SJSA1 (cell line): ENCODE results near the gene MYO1D. TPM values are rescaled to one million over a fixed set of nuclear protein-coding genes. Genes with fewer than 3 reads are reported as not detected.

ENCODE experiments used
- DNase-seq, 2 experiments: peaks; one replicate each; pipeline ENCODE4 v3.0.0-alpha.2; 2015 to 2020; ENCODE audit warnings: low spot score in 2 of 2, low read depth in 1 of 2
- H3K27ac ChIP-seq: fragments of 250-450 bp; sonication (Bioruptor Pico); 2 replicates; pipeline ENCODE4 v1.5.1; 2020; ENCODE audit warnings: mild to moderate bottlenecking, moderate library complexity
- H3K27me3 ChIP-seq: fragments of 250-450 bp; sonication (Bioruptor Pico); replicated peaks from 2 replicates; pipeline ENCODE4 v1.5.1; 2020; ENCODE audit warnings: mild to moderate bottlenecking, moderate library complexity
- H3K36me3 ChIP-seq: fragments of 250-450 bp; sonication (Bioruptor Pico); 2 replicates; pipeline ENCODE4 v1.5.1; 2020; ENCODE audit warnings: mild to moderate bottlenecking
- H3K4me1 ChIP-seq: fragments of 250-450 bp; sonication (Bioruptor Pico); replicated peaks from 2 replicates; pipeline ENCODE4 v1.6.1; 2021; ENCODE audit warnings: mild to moderate bottlenecking
- H3K4me3 ChIP-seq: fragments of 250-450 bp; sonication (Bioruptor Pico); 2 replicates; pipeline ENCODE4 v1.5.1; 2020; ENCODE audit warnings: mild to moderate bottlenecking
- H3K9me3 ChIP-seq: fragments of 250-450 bp; sonication (Bioruptor Pico); replicated peaks from 2 replicates; pipeline ENCODE4 v1.5.1; 2020; ENCODE audit warnings: mild to moderate bottlenecking
- total RNA-seq: library from RNA; depleted of rRNA; stranded (reverse); fragments of >200 nt; shearing (Covaris generic); gene quantifications from 2 replicates; pipeline ENCODE4 v1.2.3, GENCODE V29; 2014

MYO1D gene
- total RNA-seq, 1 experiment from 2014 or later, result 1.1 TPM

DNA sequence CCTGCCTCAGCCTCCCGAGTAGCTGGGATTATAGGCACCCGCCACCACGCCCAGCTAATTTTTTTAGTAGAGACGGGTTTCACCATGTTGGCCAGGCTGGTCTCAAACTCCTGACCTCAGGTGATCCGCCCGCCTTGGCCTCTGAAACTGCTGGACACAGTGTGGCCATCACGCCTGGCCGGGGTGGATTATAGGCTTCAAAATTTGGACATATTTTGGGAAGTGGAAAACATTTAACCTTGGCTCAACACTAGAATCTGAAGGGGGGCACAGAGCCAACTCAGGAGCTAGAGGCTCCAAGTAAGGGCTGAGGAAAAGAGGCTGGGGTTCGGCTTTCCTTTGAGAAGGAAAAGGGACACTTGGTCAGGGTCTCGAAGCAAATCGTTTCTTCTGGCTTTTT lies 392.3 kb downstream of the MYO1D start:
- H3K27ac ChIP-seq, result no peak overlapping the region
- peaks cover 40% of the 10 kb centered on the region for H3K36me3 ChIP-seq
- no peaks in the 10 kb centered on the region for H3K9me3 ChIP-seq
- H3K4me1 ChIP-seq, result peaks cover 18% of the 10 kb centered on the region
- no peaks in the 10 kb centered on the region for H3K27me3 ChIP-seq
- no peak for DNase-seq
- no peak overlapping the region for H3K4me3 ChIP-seq

DNA sequence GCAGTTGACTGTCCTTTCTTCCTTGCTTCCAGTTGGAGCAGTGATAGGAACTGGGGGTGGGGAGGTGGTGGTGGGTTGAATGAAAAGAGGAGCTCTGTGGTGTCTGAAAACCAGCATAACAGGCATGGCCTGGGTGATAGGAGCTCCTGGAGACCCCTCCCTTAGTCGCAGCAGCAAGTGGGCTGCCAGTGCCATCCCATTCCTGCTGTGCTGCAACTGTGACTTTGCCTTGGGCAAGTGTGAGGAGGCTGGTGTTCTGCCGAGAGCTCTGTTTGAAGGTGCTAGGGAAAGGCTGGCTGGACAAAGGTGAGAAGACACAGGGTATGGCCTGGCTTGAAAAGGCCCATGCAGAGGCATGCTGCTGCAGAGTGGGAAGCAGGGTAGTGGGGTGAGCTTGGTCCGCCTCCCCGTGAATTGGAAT lies 392.9 kb downstream of the MYO1D start:
- Histone ChIP-seq H3K27me3 (no peaks in the 10 kb centered on the region), H3K4me1 (peaks cover 18% of the 10 kb centered on the region), H3K27ac (no peak overlapping the region), H3K4me3 (no peak overlapping the region), H3K36me3 (peaks cover 46% of the 10 kb centered on the region), H3K9me3 (no peaks in the 10 kb centered on the region)
- no peak for DNase-seq

DNA sequence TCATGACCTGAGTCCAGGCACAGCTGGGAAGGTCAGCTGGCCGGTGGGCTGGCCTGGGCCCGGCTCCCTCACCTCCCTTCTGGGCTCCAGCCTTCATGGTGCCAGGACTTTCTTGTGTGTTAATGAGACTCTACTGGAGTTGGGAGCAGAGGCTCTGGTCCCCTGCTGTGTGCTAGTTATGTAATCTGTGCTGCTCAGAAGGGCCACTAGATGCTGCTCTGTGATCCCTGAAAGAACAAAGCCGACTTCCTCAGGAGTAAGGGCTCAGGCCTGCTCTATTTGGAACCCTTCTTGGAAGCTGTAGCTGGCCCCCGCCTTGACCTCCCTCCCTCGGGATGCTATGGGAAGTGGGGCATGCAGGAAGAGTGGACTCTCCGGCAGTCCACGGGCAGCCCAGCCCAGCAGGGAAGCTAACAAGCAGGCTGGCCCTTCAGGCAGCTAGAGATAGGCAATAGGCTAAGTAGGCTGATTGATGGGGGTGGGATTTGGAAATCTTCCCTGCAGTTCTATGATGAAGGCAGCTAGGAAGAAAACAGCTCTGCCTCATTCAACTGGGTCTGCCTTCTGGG lies 393.4 kb downstream of the MYO1D start:
- Histone ChIP-seq H3K4me1 (peaks cover 18% of the 10 kb centered on the region), H3K4me3 (no peak overlapping the region), H3K27ac (no peak overlapping the region), H3K27me3 (no peaks in the 10 kb centered on the region), H3K9me3 (no peaks in the 10 kb centered on the region), H3K36me3 (peaks cover 48% of the 10 kb centered on the region)
- DNase-seq, result peak in 1 of 2 experiments; percentile 38

DNA sequence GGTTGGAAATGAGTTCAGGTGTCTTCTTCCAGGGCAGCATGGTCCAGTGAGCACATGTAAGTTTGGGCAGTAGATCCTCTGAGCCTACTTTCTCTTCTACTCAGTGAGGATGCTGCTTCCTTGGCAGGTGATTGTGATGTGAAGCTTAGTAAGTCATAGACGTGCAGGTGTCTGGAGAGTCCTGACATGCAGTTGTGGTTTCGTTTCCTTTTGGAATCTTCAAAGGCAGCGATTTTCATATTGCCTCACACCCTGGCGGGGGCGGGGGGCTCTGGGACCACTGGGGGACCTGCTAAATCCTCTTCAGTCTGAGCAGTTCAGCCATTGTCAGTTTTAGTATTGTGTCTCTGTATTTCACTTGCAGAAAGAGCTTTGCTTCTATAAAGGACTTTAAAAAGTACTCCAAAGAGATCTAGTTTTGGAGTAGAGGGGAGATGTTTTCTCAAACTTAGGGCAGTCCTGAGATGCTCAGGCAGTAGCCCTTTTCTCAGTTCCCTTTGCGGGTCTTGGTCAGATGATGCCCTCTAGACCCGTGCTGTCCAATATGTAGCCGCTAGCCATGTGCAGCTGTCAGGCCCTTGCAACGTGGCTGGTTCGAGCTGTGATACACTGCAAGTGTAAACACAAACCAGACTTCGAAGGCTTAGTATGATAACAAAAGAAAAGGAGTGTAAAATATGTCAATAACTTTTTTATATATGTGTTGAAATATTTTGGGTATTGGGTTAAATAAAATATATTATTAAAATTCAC lies 394.2 kb downstream of the MYO1D start:
- Histone ChIP-seq H3K9me3 (no peaks in the 10 kb centered on the region), H3K4me1 (peaks cover 13% of the 10 kb centered on the region), H3K27ac (no peak overlapping the region), H3K4me3 (no peak overlapping the region), H3K36me3 (peaks cover 49% of the 10 kb centered on the region), H3K27me3 (no peaks in the 10 kb centered on the region)
- no peak for DNase-seq

DNA sequence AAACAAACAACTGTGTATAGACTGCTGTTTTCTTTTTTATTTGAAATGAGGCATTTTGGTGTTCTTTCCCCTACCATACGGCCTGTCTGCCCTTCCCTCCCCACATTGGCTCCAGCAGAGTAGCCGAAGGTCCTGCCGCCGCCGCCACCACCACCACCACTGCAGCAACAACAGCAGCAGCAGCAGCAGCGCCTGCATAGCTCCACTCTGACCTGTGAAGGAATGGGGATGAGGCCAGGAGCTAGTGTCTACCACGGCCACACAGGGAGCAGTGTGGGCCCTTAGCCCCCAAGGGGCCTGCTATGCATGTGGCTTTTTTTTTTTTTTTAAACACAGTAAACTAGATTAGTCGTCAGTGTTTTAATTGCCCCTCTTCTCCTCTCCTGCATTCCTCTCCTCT lies 395.7 kb downstream of the MYO1D start:
- H3K4me3 ChIP-seq, result no peak overlapping the region
- H3K36me3 ChIP-seq, result peaks cover 62% of the 10 kb centered on the region
- H3K27ac ChIP-seq, result no peak overlapping the region
- H3K4me1 ChIP-seq, result peaks cover 3% of the 10 kb centered on the region
- H3K27me3 ChIP-seq, result no peaks in the 10 kb centered on the region
- H3K9me3 ChIP-seq, result no peaks in the 10 kb centered on the region
- no peak for DNase-seq

DNA sequence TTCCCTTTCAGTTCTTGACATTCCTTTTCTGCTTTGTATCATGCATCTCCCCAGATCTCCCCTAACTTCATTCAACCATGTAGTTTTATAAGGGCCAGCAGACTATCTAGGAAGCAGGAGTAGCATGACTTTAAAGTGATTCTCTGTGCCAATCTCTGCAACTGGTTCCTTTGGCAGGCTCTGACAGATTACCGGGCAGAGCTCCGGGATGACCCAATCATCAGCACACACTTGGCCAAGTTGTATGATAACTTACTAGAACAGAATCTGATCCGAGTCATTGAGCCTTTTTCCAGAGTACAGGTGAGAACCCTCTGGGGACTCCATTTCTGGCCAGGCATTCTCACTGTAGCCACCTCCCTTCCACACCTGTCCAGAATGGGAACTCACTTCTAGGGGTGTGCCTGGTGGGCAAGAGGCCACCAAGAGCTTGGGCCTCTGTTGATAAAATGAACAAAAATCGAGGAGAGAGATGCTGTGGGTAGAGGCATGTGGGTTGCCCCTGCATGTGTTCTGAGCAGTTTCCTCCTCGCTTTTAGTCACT lies 397.8 kb downstream of the MYO1D start:
- Histone ChIP-seq H3K27me3 (no peaks in the 10 kb centered on the region), H3K36me3 (peaks cover 82% of the 10 kb centered on the region), H3K4me1 (no peaks in the 10 kb centered on the region), H3K9me3 (no peaks in the 10 kb centered on the region), H3K27ac (no peak overlapping the region), H3K4me3 (no peak overlapping the region)
- no peak for DNase-seq

DNA sequence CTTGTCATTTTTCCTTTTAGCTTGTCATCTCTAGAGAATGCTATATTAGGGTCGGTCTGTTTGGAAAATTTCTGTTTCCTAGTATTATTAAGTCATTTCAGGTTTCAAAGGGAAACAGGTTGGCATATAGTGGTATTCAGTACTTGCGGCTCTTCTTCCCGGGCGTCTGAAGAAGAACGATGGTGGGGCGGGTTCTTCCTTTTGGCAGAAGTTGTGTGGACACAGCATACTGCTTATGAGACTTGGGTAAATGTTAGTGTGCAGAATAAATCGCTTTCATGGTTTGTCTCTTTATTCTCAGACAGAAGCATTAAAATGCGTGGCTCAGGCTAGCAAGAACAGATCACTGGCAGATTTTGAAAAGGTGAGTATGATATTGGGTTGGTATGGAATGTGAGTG lies 399.7 kb downstream of the MYO1D start:
- peaks cover 87% of the 10 kb centered on the region for H3K36me3 ChIP-seq
- no peaks in the 10 kb centered on the region for H3K27me3 ChIP-seq
- H3K4me1 ChIP-seq, result no peaks in the 10 kb centered on the region
- H3K4me3 ChIP-seq, result no peak overlapping the region
- H3K9me3 ChIP-seq, result no peaks in the 10 kb centered on the region
- H3K27ac ChIP-seq, result no peak overlapping the region
- DNase-seq, result no peak

DNA sequence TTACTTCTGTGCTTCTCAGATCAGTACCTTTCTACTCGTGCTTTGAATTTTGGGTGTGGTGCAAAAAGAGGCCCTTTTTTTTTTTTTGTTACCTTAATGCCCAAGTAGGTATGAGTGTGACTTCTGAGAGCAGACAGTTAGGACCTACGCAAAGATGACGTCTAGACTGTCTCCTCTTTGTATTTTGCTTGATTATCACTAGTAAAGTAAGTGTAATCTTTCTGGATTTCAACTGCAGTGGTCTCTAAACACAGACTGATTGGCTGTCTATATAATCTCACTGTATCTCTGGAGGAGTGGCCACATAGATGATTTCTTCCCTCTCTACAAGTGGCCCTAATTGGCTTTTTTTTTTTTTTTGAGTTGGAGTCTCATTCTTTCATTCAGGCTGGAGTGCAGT lies 401.7 kb downstream of the MYO1D start:
- H3K4me3 ChIP-seq, result no peak overlapping the region

DNA sequence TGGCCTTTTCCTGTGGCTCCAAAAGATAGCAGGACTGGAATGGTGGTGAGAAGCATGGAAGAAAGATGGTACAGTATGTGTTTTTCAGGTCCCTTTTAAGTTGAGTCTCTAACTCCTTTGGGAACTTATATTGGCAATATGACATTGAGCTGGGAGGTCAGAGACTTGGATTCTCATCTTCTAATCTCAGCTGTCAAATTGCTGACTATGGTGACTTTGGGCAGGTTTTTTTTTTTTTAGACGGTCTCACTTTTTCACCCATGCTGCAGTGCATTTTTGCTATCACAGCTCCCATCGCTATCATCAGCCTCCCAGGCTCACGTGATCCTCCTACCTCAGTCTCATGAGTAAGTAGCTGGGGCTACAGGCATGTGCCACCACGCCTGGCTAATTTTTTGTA lies 405.3 kb downstream of the MYO1D start:
- H3K36me3 ChIP-seq, result peaks cover 89% of the 10 kb centered on the region
- no peak for DNase-seq
- no peaks in the 10 kb centered on the region for H3K9me3 ChIP-seq
- no peak overlapping the region for H3K4me3 ChIP-seq
- no peaks in the 10 kb centered on the region for H3K27me3 ChIP-seq
- H3K27ac ChIP-seq, result no peak overlapping the region
- no peaks in the 10 kb centered on the region for H3K4me1 ChIP-seq

More for the DNA sequence above, 401.7 kb downstream of the MYO1D start:
- Histone ChIP-seq H3K36me3 (peaks cover 94% of the 10 kb centered on the region), H3K9me3 (no peaks in the 10 kb centered on the region), H3K4me1 (no peaks in the 10 kb centered on the region), H3K27ac (no peak overlapping the region), H3K27me3 (no peaks in the 10 kb centered on the region)
- no peak for DNase-seq

DNA sequence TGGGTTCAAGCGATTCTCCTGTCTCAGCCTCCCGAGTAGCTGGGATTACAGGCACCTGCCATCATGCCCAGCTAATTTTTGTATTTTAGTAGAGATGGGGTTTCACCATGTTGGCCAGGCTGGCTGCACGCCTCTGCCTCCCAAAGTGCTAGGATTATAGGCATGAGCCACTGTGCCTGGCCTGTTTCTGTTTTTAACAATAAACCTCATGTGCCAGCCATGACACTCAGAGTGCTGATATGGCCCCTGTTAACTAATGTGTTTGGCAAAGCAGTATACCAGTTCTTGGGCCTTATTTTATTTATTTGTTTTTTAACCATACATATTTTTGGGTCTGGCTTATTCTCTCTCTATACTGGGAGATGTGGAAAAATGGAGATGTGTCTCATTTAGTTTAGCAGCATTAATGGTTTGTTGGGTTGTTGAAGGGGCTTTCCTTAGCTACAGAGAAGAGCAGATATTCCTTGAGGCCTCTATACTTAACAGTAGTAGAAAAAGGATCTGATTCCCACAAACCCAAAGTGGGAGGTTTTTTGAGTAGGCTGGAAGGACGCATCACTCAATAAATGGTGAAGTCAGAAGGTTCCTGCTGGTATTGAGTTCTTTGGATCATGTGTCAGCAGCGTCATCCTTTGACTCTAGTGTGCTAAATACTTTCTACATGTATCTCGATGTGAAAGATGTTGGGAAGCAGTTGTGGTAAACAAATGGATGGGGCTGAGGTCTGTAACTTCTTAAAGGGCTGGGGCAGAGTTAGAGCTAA lies 406.3 kb downstream of the MYO1D start:
- no peak for DNase-seq
- Histone ChIP-seq H3K9me3 (no peaks in the 10 kb centered on the region), H3K4me3 (no peak overlapping the region), H3K36me3 (peaks cover 89% of the 10 kb centered on the region), H3K27me3 (no peaks in the 10 kb centered on the region), H3K27ac (no peak overlapping the region), H3K4me1 (no peaks in the 10 kb centered on the region)

DNA sequence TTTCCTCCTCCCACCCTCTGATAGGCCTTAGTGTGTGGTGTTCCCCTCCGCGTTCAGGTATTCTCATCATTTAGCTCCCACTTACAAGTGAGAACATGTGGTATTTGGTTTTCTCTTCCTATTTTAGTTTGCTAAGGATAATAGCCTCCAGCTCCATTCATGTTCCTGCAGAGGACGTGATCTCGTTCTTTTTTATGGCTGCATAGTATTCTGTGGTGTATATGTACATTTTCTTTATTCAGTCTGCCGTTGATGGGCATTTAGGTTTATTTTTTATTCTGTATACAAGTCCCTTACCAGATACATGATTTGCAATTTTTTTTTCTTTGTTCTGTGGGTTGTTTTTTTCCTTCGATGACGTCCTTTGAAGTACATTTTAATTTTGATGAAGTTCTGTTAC lies 409.0 kb downstream of the MYO1D start:
- peaks cover 89% of the 10 kb centered on the region for H3K36me3 ChIP-seq
- H3K4me1 ChIP-seq, result no peaks in the 10 kb centered on the region
- H3K4me3 ChIP-seq, result no peak overlapping the region
- H3K9me3 ChIP-seq, result no peaks in the 10 kb centered on the region
- no peaks in the 10 kb centered on the region for H3K27me3 ChIP-seq
- DNase-seq, result no peak
- no peak overlapping the region for H3K27ac ChIP-seq

DNA sequence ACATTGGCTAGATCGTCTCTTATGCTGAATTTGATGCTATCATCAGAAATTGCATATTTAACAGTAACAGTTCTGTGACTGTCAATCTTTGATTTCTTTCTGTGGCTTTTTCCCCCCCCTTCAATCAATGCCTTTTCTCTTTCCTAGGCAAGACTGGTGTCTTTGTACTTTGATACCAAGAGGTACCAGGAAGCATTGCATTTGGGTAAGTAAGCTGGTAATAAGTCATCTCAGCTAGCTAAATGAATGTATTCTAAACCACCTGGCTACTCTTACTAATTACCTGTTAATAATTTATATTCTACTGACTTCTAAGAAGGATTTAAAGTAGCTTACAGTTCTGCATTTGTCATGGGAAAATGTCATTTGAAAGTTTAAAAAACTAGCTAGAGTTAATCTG lies 412.6 kb downstream of the MYO1D start:
- no peak for DNase-seq
- no peaks in the 10 kb centered on the region for H3K4me1 ChIP-seq
- H3K27me3 ChIP-seq, result no peaks in the 10 kb centered on the region
- H3K36me3 ChIP-seq, result peaks cover 96% of the 10 kb centered on the region
- H3K4me3 ChIP-seq, result no peak overlapping the region
- no peaks in the 10 kb centered on the region for H3K9me3 ChIP-seq
- no peak overlapping the region for H3K27ac ChIP-seq

DNA sequence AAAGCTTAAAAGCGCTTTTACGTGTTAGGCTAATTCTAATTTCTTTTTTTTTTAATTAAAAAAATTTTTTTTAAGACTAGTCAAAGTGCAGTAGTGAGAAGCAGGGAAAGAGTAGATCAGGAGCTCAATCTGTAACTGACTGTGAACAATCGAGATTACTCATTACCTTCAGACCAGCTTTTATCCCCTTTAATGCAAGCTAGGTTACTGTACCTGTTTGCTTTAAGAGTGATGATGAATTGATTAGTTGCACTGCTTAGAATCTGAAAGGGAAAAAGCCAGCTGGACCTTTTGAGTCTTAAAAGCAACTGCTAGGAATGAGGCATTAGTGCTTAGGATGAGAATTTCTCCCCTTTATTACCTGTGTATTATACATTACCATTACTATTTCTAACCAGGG lies 413.6 kb downstream of the MYO1D start:
- Histone ChIP-seq H3K4me1 (no peaks in the 10 kb centered on the region), H3K27me3 (no peaks in the 10 kb centered on the region), H3K27ac (no peak overlapping the region), H3K9me3 (no peaks in the 10 kb centered on the region), H3K36me3 (peaks cover 93% of the 10 kb centered on the region), H3K4me3 (no peak overlapping the region)
- DNase-seq, result no peak
